ENCODE results near the gene AHCY.

DNA sequence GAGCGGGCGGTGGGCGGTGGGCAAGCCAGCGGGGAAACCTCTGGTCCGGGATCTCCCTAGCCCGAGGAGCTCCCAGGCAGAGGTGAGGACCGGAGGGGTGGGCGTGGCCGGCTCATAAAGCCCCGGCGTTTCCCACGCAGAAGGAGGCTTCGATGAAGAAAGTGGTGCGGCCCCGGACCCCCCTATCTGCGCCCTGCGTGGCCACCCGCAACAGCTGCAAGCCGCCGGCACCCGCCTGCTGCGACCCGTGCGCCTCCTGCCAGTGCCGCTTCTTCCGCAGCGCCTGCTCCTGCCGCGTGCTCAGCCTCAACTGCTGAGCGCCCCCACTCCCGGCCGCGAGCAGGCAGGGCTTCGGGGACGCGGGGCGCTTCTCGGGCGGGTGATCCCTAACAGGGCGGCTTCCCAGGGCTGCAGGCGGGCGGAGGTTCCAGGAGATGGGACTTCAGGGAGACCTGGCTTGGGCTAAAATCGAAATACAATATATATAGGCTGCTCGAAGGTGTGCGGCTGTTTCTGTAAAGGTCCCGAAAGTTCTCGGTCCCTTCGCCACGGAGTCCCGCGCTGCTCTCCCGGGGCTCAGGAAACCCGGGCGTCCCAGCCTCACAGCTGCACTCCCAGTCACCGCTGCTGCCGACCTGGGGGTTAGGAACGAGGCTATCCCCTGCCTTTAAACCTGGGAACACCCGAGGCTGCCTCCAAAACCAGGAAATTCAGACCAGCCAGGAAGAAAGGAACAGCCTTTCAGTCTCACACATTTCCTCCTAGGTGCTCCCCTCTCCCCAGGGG is 34.1 kb downstream of the AHCY start:
- TF ChIP-seq, protein P1, sequence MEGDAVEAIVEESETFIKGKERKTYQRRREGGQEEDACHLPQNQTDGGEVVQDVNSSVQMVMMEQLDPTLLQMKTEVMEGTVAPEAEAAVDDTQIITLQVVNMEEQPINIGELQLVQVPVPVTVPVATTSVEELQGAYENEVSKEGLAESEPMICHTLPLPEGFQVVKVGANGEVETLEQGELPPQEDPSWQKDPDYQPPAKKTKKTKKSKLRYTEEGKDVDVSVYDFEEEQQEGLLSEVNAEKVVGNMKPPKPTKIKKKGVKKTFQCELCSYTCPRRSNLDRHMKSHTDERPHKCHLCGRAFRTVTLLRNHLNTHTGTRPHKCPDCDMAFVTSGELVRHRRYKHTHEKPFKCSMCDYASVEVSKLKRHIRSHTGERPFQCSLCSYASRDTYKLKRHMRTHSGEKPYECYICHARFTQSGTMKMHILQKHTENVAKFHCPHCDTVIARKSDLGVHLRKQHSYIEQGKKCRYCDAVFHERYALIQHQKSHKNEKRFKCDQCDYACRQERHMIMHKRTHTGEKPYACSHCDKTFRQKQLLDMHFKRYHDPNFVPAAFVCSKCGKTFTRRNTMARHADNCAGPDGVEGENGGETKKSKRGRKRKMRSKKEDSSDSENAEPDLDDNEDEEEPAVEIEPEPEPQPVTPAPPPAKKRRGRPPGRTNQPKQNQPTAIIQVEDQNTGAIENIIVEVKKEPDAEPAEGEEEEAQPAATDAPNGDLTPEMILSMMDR (IDR thresholded peaks at IDR 0.05) = no peak
- TF ChIP-seq POLR2A (IDR thresholded peaks at IDR 0.05) = no peak

Data from prostate gland (tissue), 2 donors.